Pancreas (tissue), 10 donors: ENCODE measurements around the gene KRT20. TPM values are rescaled to one million over a fixed set of nuclear protein-coding genes. Genes with fewer than 3 reads are reported as not detected.

ENCODE experiments used
- ATAC-seq, 4 donors: fragments of 200-7000 bp; cut with Tn5 transposase; one replicate each; pipeline versions ENCODE4 v1.8.0 to v1.9.1; 2020; ENCODE audit warnings: mild to moderate bottlenecking in 4 of 4, moderate library complexity in 4 of 4
- DNase-seq, 6 donors: peaks; one replicate each; pipeline ENCODE4 v3.0.0-alpha.2; 2020
- FAIRE-seq: peaks from 2 replicates; lab custom pipeline; 2012; peaks lifted over from hg19 to GRCh38; lab: Jason Lieb, UNC
- H3K27ac ChIP-seq, 4 donors: fragments of 200-600 bp; sonication (generic); 1 replicate in 3 of 4; 2 replicates in 1 of 4; pipeline versions ENCODE4 v1.5.0 to v1.8.0; 2020
- H3K27me3 ChIP-seq, 4 donors: fragments of 200-600 bp; one replicate each; pipeline ENCODE4 v1.8.0; 2021
- H3K36me3 ChIP-seq, 3 donors: fragments of 200-600 bp; sonication (generic) in 1 of 3; one replicate each; pipeline versions ENCODE4 v1.5.0 to v1.8.0; 2020 to 2021
- H3K4me1 ChIP-seq, 3 donors: fragments of 200-600 bp; one replicate each; pipeline ENCODE4 v1.8.0; 2021
- H3K4me3 ChIP-seq, 4 donors: fragments of 200-600 bp; sonication (generic) in 2 of 4; one replicate each; pipeline versions ENCODE4 v1.5.0 to v1.8.0; 2020 to 2021
- H3K9me3 ChIP-seq, 4 donors: fragments of 200-600 bp; one replicate each; pipeline ENCODE4 v1.8.0; 2021
- WGBS, 2 donors: extraction: QIAGEN DNeasy Blood & Tissue Kit; methylation state at CpG; one replicate each; pipeline ENCODE4 v1.1.7; 2013; 5-methylcytosine and 5-hydroxymethylcytosine counted together
- intact Hi-C, 3 donors: fragments of 100-400 bp; cut with DNase I; formaldehyde crosslinking; loops; one replicate each; pipeline versions ENCODE4 v1.11.1 to v1.14.2; 2022
- polyA plus RNA-seq, 2 donors: library from polyadenylated mRNA; stranded (reverse); fragments of 200-250 nt; gene quantifications; one replicate each; pipeline ENCODE4 v1.2.3, GENCODE V29; 2013
- total RNA-seq, 6 donors: library from RNA; stranded (reverse); fragmentation: NEBNext Ultra II Directional in 4 of 6; extraction: Animal tissue kit (Norgen Biotek cat#: 25700) in 4 of 6; gene quantifications; one replicate each; pipeline versions ENCODE4 v1.2.1 to v1.2.4, GENCODE V29; 2021 to 2023
- TF ChIP-seq, protein P1 (sequence below), 4 donors: fragments of 200-600 bp; sonication (generic) in 3 of 4; IDR thresholded peaks; one replicate each; pipeline versions ENCODE4 v1.5.0 to v1.8.0; 2021; ENCODE audit warnings: antibody characterized with exemption in 4 of 4
- donor health status: healthy with polysubstance abuse.
- donor health status: DM: no; HTN: no; CAD: no; lungs with moderate emphysema.
- donor health status: DM: no; HTN: no; CAD: no.
- donor health status: control.
- donor health status: control.
- donor health status: Bipolar disorder and iron deficiency.
- donor health status: DM: yes; HTN: yes; CAD: no.
- donor health status: DM: no; HTN: no; CAD: no.
- donor health status: DM: no; HTN: no; CAD: no.
- donor health status: DM: yes; HTN: yes; CAD: no.

The KRT20 gene
- total and polyA plus RNA-seq, 8 donors = 0.46 to 0.63 TPM; not detected in 6

DNA sequence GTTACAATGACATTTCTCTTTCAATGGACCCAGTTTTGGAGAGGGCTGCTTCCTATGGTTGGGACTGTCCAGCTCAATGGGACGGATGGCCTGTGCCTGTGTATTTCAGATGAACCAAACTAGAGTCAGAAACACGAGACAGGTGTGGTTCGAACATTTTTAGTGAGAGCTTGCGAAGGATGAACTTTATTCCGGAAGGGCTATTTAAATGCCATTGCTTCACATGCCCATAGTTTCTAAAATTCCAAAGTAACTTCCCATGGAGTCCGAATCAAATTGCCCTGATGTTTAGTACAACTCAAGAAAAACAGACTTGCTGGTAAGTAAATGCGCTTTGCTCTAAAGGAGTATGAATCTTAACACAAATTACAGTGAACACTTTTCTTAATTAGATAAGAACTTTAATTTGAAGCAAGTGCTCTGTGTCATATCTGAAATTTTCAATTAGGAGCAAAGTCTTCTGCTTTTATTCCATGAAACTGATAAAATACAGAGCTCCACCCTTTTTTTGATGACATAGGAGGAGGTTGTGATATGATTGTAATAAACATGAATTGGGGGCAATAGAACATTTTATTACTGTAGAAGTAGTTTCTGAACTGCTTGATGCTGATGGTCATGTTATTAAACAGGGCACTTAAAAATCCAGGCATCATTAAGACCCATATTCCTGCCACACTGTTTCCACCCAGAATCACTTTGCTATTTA, 1.3 kb downstream of the KRT20 start:
- Histone ChIP-seq H3K4me3 (no peak overlapping the region), H3K4me1 (no peaks in the 10 kb centered on the region), H3K27ac (no peak overlapping the region), H3K9me3 (no peaks in the 10 kb centered on the region), H3K36me3 (no peaks in the 10 kb centered on the region), H3K27me3 (no peaks in the 10 kb centered on the region)
- FAIRE-seq (no peak), DNase-seq (no peak), ATAC-seq (no peak)
- intact Hi-C loops = no loop called here
- TF ChIP-seq, protein P1, sequence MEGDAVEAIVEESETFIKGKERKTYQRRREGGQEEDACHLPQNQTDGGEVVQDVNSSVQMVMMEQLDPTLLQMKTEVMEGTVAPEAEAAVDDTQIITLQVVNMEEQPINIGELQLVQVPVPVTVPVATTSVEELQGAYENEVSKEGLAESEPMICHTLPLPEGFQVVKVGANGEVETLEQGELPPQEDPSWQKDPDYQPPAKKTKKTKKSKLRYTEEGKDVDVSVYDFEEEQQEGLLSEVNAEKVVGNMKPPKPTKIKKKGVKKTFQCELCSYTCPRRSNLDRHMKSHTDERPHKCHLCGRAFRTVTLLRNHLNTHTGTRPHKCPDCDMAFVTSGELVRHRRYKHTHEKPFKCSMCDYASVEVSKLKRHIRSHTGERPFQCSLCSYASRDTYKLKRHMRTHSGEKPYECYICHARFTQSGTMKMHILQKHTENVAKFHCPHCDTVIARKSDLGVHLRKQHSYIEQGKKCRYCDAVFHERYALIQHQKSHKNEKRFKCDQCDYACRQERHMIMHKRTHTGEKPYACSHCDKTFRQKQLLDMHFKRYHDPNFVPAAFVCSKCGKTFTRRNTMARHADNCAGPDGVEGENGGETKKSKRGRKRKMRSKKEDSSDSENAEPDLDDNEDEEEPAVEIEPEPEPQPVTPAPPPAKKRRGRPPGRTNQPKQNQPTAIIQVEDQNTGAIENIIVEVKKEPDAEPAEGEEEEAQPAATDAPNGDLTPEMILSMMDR (IDR thresholded peaks at IDR 0.05) = no peak
- WGBS, 2 donors = 74 to 87% methylated on average over 7 of the region's 7 CpGs

DNA sequence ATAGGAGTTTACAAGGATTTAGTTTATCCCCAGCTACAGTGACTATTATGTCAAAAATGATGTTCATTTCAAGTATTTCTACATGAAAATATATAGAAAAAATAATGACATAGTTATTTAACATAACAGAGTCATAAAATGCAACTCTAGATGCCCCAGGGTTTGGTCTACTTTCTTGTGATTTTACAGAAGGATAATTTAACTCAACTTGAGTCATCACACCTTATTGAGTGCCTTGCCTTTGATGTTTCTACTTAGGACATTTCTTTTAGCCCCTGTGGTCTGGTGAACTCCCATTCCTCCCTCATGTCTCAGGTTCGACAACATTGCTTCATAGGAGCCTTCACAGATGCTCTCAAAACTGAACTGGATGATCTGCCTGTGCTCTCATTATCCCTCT, 2.0 kb downstream of the KRT20 start:
- DNase-seq (no peak), ATAC-seq (no peak), FAIRE-seq (no peak)
- TF ChIP-seq, protein P1 (IDR thresholded peaks at IDR 0.05) = no peak
- WGBS, 2 donors = 47 to 85% methylated on average over 1 of the region's 1 CpG
- Histone ChIP-seq H3K36me3 (no peaks in the 10 kb centered on the region), H3K27ac (no peak overlapping the region), H3K4me3 (no peak overlapping the region), H3K9me3 (no peaks in the 10 kb centered on the region), H3K27me3 (no peaks in the 10 kb centered on the region), H3K4me1 (no peaks in the 10 kb centered on the region)
- intact Hi-C loops = no loop called here

DNA sequence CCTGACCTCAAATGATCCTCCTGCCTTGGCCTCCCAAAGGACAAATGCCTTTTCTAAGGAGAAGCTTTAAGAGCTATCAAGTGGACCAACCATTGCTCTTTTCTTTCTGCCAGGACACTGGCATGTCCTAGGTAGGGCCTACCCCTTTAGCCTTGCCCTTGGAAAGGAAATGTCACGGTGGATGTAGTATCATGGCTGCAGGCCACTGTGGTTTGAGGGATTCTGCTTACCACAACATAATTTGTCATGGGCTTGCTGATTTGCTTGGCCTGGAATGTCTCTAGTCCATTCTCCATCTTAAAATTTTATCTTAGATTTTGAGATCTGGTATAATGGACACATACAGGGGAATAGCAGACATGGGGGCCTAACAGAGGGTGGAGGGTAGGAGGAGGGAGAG, 6.0 kb downstream of the KRT20 start:
- no peak overlapping the region for H3K4me3 ChIP-seq
- 82 to 83% methylated on average over 1 of the region's 1 CpG for WGBS, 2 donors
- H3K36me3 ChIP-seq = no peaks in the 10 kb centered on the region
- intact Hi-C loops = no loop called here
- ATAC-seq (no peak), FAIRE-seq (no peak), DNase-seq (no peak)
- no peaks in the 10 kb centered on the region for H3K9me3 ChIP-seq
- no peaks in the 10 kb centered on the region for H3K4me1 ChIP-seq
- no peak overlapping the region for H3K27ac ChIP-seq
- TF ChIP-seq, protein P1 (IDR thresholded peaks at IDR 0.05) = no peak
- H3K27me3 ChIP-seq = no peaks in the 10 kb centered on the region

DNA sequence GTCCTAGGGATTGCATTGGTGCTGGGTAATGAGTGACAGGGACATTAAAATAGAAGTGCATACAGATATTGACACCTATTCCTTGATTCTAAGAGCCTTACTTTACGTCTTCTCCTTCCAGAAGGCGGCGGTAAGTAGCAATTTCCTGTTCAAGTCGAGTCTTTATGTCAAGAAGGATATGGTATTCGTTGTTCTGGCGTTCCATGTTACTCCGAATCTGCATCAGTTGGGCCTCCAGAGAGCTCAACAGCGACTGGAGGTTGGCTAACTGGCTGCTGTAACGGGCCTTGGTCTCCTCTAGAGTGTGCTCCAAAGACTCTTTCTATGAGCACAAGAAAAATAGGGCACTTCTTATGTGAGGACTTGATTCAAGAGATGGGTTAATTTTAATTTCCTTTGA, 7.0 kb downstream of the KRT20 start:
- TF ChIP-seq, protein P1 (IDR thresholded peaks at IDR 0.05) = no peak
- no peaks in the 10 kb centered on the region for H3K36me3 ChIP-seq
- ATAC-seq = no peak
- H3K9me3 ChIP-seq = no peaks in the 10 kb centered on the region
- 82 to 85% methylated on average over 9 of the region's 9 CpGs for WGBS, 2 donors
- H3K27ac ChIP-seq = no peak overlapping the region
- DNase-seq = no peak
- H3K4me3 ChIP-seq = no peak overlapping the region
- intact Hi-C loops = no loop called here
- no peak for FAIRE-seq
- no peaks in the 10 kb centered on the region for H3K27me3 ChIP-seq
- H3K4me1 ChIP-seq = no peaks in the 10 kb centered on the region

DNA sequence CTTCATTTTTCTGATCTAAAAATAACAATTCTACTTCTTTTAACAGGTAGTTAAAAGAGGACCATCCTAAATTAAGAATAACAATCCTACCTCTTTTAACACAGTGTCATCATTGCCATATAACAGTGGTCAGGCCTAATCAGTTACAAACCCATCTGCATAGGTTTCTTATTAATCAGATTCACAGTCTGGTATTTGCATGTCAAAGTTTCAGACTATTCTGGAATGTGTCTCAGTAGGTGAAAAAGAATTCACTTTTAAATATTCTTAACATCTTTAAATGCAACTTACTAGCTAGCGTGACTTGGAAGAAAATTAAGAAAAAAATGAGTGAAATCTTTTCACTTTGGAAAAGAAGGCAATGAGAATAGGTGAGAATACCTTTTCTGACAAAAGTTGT, 11.2 kb downstream of the KRT20 start:
- WGBS, 2 donors = 76 to 91% methylated on average over 1 of the region's 1 CpG
- Histone ChIP-seq H3K4me3 (no peak overlapping the region), H3K27ac (no peak overlapping the region), H3K9me3 (no peaks in the 10 kb centered on the region), H3K36me3 (no peaks in the 10 kb centered on the region), H3K4me1 (no peaks in the 10 kb centered on the region), H3K27me3 (no peaks in the 10 kb centered on the region)
- TF ChIP-seq, protein P1 (IDR thresholded peaks at IDR 0.05) = no peak
- DNase-seq (no peak), ATAC-seq (no peak), FAIRE-seq (no peak)
- intact Hi-C loops = no loop called here
